CD14-positive monocyte (primary cell): ENCODE results near the gene TPM1. TPM values are rescaled to one million over a fixed set of nuclear protein-coding genes. Genes with fewer than 3 reads are reported as not detected.

Experiments
- DNase-seq, 3 donors: peaks; one replicate each; pipeline ENCODE4 v3.0.0-alpha.2; 2011 to 2022
- H2AFZ ChIP-seq: 2 replicates; pipeline ENCODE4 v1.6.0; 2012; ENCODE audit warnings: mild to moderate bottlenecking, low read depth, low read length, inconsistent platforms; ENCODE audit not compliant: insufficient read depth, poor library complexity, severe bottlenecking
- H3K27ac ChIP-seq, 2 donors: 1 replicate in 1 of 2; 2 replicates in 1 of 2; pipeline ENCODE4 v1.5.1; 2012 to 2013; ENCODE audit warnings: low read length in 2 of 2, control low read depth in 1 of 2, inconsistent platforms in 1 of 2, low read depth in 1 of 2, mild to moderate bottlenecking in 1 of 2
- H3K27me3 ChIP-seq, 2 donors: one replicate each; pipeline versions ENCODE4 v1.6.0 to v1.6.1; 2011 to 2013; ENCODE audit warnings: low read length in 2 of 2; ENCODE audit not compliant: control insufficient read depth in 2 of 2, insufficient read depth in 2 of 2
- H3K36me3 ChIP-seq, 2 donors: replicated peaks in 1 of 2; 1 replicate in 1 of 2; 2 replicates in 1 of 2; pipeline versions ENCODE4 v1.5.1 to v1.6.1; 2012 to 2013; ENCODE audit warnings: low read length in 2 of 2, control low read depth in 1 of 2, inconsistent platforms in 1 of 2, mild to moderate bottlenecking in 1 of 2; ENCODE audit not compliant: insufficient read depth in 2 of 2, control insufficient read depth in 1 of 2
- H3K4me1 ChIP-seq, 2 donors: 1 replicate in 1 of 2; 2 replicates in 1 of 2; pipeline versions ENCODE4 v1.5.1 to v1.6.1; 2012 to 2013; ENCODE audit warnings: low read length in 2 of 2, control low read depth in 1 of 2, inconsistent platforms in 1 of 2, mild to moderate bottlenecking in 1 of 2, moderate library complexity in 1 of 2; ENCODE audit not compliant: insufficient read depth in 2 of 2, control insufficient read depth in 1 of 2
- H3K4me2 ChIP-seq: replicated peaks from 2 replicates; pipeline ENCODE3; 2012; ENCODE audit warnings: low read length, moderate library complexity, mild to moderate bottlenecking; ENCODE audit not compliant: poor library complexity, severe bottlenecking; ENCODE audit errors: extremely low read depth
- H3K4me3 ChIP-seq, 3 experiments: fragments of 200-600 bp in 1 of 3; sonication (generic) in 1 of 3; replicated peaks in 1 of 3; 1 replicate in 2 of 3; 2 replicates in 1 of 3; pipeline ENCODE4 v1.5.1; 2011 to 2013; ENCODE audit warnings: low read length in 3 of 3, mild to moderate bottlenecking in 3 of 3, control low read depth in 2 of 3, low read depth in 2 of 3, inconsistent platforms in 1 of 3, moderate library complexity in 1 of 3
- H3K79me2 ChIP-seq: 2 replicates; pipeline ENCODE4 v1.6.0; 2012; ENCODE audit warnings: mild to moderate bottlenecking, control low read depth, inconsistent platforms, low read length, moderate library complexity; ENCODE audit not compliant: insufficient read depth
- H3K9ac ChIP-seq: 2 replicates; pipeline ENCODE4 v1.6.0; 2017; ENCODE audit warnings: low read length, mild to moderate bottlenecking; ENCODE audit not compliant: insufficient read depth, poor library complexity, severe bottlenecking
- H3K9me3 ChIP-seq, 2 donors: replicated peaks in 1 of 2; 1 replicate in 1 of 2; 2 replicates in 1 of 2; pipeline versions ENCODE4 v1.5.1 to v1.6.1; 2012 to 2013; ENCODE audit warnings: low read length in 2 of 2, control low read depth in 1 of 2; ENCODE audit not compliant: control insufficient read depth in 1 of 2, insufficient read depth in 1 of 2
- H4K20me1 ChIP-seq: 2 replicates; pipeline ENCODE4 v1.6.0; 2012; ENCODE audit warnings: mild to moderate bottlenecking, low read length, control low read depth, moderate library complexity; ENCODE audit not compliant: insufficient read depth
- H3K27ac Mint-ChIP-seq, 7 donors: one replicate each; pipeline ENCODE4 v1.8.0; 2020; ENCODE audit warnings: mild to moderate bottlenecking in 7 of 7, mixed read lengths in 7 of 7, moderate library complexity in 6 of 7, inconsistent platforms in 2 of 7
- H3K27me3 Mint-ChIP-seq, 3 donors: one replicate each; pipeline ENCODE4 v1.8.0; 2021 to 2022; ENCODE audit warnings: low read depth in 3 of 3, mild to moderate bottlenecking in 3 of 3, mixed read lengths in 3 of 3, moderate library complexity in 3 of 3, inconsistent platforms in 1 of 3
- H3K36me3 Mint-ChIP-seq, 2 donors: one replicate each; pipeline ENCODE4 v1.8.0; 2020; ENCODE audit warnings: mixed read lengths in 2 of 2, inconsistent platforms in 1 of 2, mild to moderate bottlenecking in 1 of 2
- H3K4me1 Mint-ChIP-seq: one replicate; pipeline ENCODE4 v1.8.0; 2020; ENCODE audit warnings: mild to moderate bottlenecking, mixed read lengths
- H3K4me3 Mint-ChIP-seq, 2 donors: one replicate each; pipeline ENCODE4 v1.8.0; 2020; ENCODE audit warnings: mild to moderate bottlenecking in 2 of 2, mixed read lengths in 2 of 2, moderate library complexity in 1 of 2
- H3K9me3 Mint-ChIP-seq, 7 donors: one replicate each; pipeline ENCODE4 v1.8.0; 2020 to 2022; ENCODE audit warnings: mixed read lengths in 7 of 7, mild to moderate bottlenecking in 6 of 7, moderate library complexity in 6 of 7, inconsistent platforms in 2 of 7
- WGBS: methylation state at CpG from one replicate; pipeline ENCODE4 v1.1.5; 2013; ENCODE audit warnings: missing lambda C conversion rate; ENCODE audit not compliant: insufficient coverage; 5-methylcytosine and 5-hydroxymethylcytosine counted together
- intact Hi-C, 2 donors: fragments of 100-400 bp; cut with micrococcal nuclease; formaldehyde crosslinking; loops; one replicate each; pipeline versions ENCODE4 v1.15.0 to v1.15.1; 2023
- polyA plus RNA-seq, 3 donors: library from polyadenylated mRNA; depleted of rRNA in 1 of 3; unstranded in 2 of 3; stranded (reverse) in 1 of 3; fragments of 300-500 nt in 2 of 3; fragments of >200 nt in 1 of 3; fragmentation: Illumina TruSeq in 2 of 3; gene quantifications; 1 replicate in 2 of 3; 2 replicates in 1 of 3; pipeline ENCODE4 v1.2.3, GENCODE V29; 2012 to 2021
- TF ChIP-seq, protein P1 (sequence below): fragments of 200-600 bp; IDR thresholded peaks from one replicate; pipeline ENCODE4 v1.8.0; 2022; ENCODE audit warnings: antibody characterized with exemption, mild to moderate bottlenecking

The TPM1 gene
- polyA plus RNA-seq, 3 donors: 11.7 to 15.9 (median 11.9) TPM

- DNase-seq: no peak
Measured at GRCh38 chr15:63044077-63044644, 1.6 kb downstream of the TPM1 start.

DNA sequence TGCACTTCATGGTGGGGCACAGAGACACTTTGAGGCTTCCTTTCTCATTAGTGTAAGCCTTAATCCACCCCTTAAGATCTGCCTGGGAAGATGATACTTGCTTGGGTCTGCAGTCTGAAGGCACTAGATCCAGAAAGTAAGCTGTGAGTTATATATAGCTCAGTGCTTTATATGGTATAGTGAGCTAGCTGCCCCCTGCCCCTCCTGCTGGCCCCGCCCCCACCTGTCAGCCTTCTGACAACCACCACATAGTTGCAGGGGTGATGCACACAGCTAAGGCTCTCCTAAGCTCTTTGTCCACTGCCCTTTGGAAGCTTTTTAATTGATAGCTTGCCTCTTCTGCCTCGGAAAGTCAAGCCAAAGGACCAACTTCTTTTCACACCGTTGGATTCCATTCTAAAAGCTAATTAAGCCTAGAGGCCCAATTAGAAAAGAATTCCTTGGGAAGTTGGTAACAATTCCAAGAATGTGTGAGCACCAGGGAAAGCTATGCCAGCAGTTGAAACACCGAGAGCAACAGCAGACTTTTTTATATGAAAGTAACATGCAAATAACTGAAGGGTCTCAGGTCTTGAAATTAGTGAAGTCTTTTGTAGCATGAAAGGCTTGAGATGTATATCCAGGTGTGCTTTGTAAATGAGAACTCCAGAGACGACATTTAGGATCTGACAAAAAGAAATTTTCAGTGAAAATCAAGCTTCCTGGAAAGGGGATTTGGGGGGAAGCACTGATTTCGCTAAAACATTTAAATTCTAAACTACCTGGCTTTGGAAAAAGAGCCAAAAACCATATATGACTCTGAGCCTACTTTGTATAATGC, 2.3 kb downstream of the TPM1 start:
- 35% methylated on average over 2 of the region's 6 CpGs for WGBS
- Histone ChIP-seq H4K20me1 (no peaks in the 10 kb centered on the region), H3K27ac (no peak overlapping the region), H3K79me2 (no peaks in the 10 kb centered on the region), H2AFZ (no peak overlapping the region), H3K36me3 (no peaks in the 10 kb centered on the region), H3K4me1 (peaks cover 34 to 45% of the 10 kb centered on the region in 2 donors), H3K4me2 (no peak overlapping the region), H3K9me3 (peaks cover 0 to 25% of the 10 kb centered on the region in 2 donors), H3K4me3 (no peak overlapping the region), H3K9ac (no peak overlapping the region), H3K27me3 (peaks cover 73 to 90% of the 10 kb centered on the region in 2 donors)
- DNase-seq: no peak
- TF ChIP-seq, protein P1, sequence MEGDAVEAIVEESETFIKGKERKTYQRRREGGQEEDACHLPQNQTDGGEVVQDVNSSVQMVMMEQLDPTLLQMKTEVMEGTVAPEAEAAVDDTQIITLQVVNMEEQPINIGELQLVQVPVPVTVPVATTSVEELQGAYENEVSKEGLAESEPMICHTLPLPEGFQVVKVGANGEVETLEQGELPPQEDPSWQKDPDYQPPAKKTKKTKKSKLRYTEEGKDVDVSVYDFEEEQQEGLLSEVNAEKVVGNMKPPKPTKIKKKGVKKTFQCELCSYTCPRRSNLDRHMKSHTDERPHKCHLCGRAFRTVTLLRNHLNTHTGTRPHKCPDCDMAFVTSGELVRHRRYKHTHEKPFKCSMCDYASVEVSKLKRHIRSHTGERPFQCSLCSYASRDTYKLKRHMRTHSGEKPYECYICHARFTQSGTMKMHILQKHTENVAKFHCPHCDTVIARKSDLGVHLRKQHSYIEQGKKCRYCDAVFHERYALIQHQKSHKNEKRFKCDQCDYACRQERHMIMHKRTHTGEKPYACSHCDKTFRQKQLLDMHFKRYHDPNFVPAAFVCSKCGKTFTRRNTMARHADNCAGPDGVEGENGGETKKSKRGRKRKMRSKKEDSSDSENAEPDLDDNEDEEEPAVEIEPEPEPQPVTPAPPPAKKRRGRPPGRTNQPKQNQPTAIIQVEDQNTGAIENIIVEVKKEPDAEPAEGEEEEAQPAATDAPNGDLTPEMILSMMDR: no peak
- peaks cover 0 to 10% (median 5%) of the 10 kb centered on the region in 7 donors for H3K9me3 Mint-ChIP-seq
- H3K27ac Mint-ChIP-seq: no peak overlapping the region
- H3K36me3 Mint-ChIP-seq: peaks cover 2% of the 10 kb centered on the region in 2 donors
- H3K4me3 Mint-ChIP-seq: peak overlapping the region in 1 of 2 donors; percentile 91
- H3K4me1 Mint-ChIP-seq: peaks cover 34% of the 10 kb centered on the region
- intact Hi-C loops: loop anchor here (5.0 to 10.0 kb wide), 5 partner anchors 47 to 357 kb away; partner anchors contain the start of gene RAB8B (in 1 of the 2)
- H3K27me3 Mint-ChIP-seq: peaks cover 72 to 94% (median 84%) of the 10 kb centered on the region in 3 donors

More at GRCh38 chr15:63044077-63044644, 1.6 kb downstream of the TPM1 start:
- Mint-ChIP-seq H3K27ac (no peak overlapping the region), H3K9me3 (peaks cover 0 to 12% (median 5%) of the 10 kb centered on the region in 7 donors), H3K4me3 (peak overlapping the region in 1 of 2 donors; percentile 91), H3K36me3 (peaks cover 2% of the 10 kb centered on the region in 2 donors), H3K27me3 (peaks cover 75 to 94% (median 86%) of the 10 kb centered on the region in 3 donors), H3K4me1 (peaks cover 28% of the 10 kb centered on the region)
- H3K27me3 ChIP-seq: peaks cover 80 to 90% of the 10 kb centered on the region in 2 donors
- peak overlapping the region in 1 of 3 experiments; percentile 71 for H3K4me3 ChIP-seq
- peak overlapping the region; percentile 80 for H3K4me2 ChIP-seq
- H3K79me2 ChIP-seq: no peaks in the 10 kb centered on the region
- H4K20me1 ChIP-seq: no peaks in the 10 kb centered on the region
- H3K4me1 ChIP-seq: peaks cover 29 to 40% of the 10 kb centered on the region in 2 donors
- no peak overlapping the region for H3K27ac ChIP-seq
- WGBS: 40% methylated on average over 4 of the region's 7 CpGs
- peaks cover 0 to 28% of the 10 kb centered on the region in 2 donors for H3K9me3 ChIP-seq
- intact Hi-C loops: loop anchor here (10.0 kb wide), 2 partner anchors 141 to 241 kb away; partner anchors contain the start of gene RAB8B (in 1 of the 2)
- TF ChIP-seq, protein P1: no peak
- no peaks in the 10 kb centered on the region for H3K36me3 ChIP-seq
- peak overlapping the region; percentile 71 for H2AFZ ChIP-seq
- H3K9ac ChIP-seq: peak overlapping the region; percentile 29
